OCI-LY3 (cell line): ENCODE measurements around the gene RNU2-63P.

Source experiments
- H2AFZ ChIP-seq: fragments of 200-600, 300-600 bp; shearing (Covaris generic); 2 replicates; pipeline ENCODE4 v1.6.0; 2014; ENCODE audit warnings: antibody characterized with exemption, low read depth, low read length
- H3K27ac ChIP-seq: fragments of 200-600, 300-600 bp; sonication (generic); 2 replicates; pipeline ENCODE4 v1.5.1; 2014; ENCODE audit warnings: mild to moderate bottlenecking, low read length, moderate library complexity, mixed read lengths
- H3K27me3 ChIP-seq: fragments of 200-600, 300-600 bp; sonication (generic); 2 replicates; pipeline ENCODE4 v1.6.1; 2014; ENCODE audit warnings: low read depth, low read length, mixed read lengths
- H3K36me3 ChIP-seq: fragments of 200-600, 300-600 bp; sonication (generic); replicated peaks from 2 replicates; pipeline ENCODE3; 2014; ENCODE audit warnings: low read depth, low read length, mixed read lengths
- H3K4me1 ChIP-seq: fragments of 300-600, 200-600 bp; sonication (generic); 2 replicates; pipeline ENCODE4 v1.6.1; 2014; ENCODE audit warnings: low read length, mixed read lengths
- H3K4me2 ChIP-seq: fragments of 200-600, 300-600 bp; sonication (generic); 2 replicates; pipeline ENCODE4 v1.6.1; 2014; ENCODE audit warnings: low read length, mixed read lengths
- H3K4me3 ChIP-seq: fragments of 300-600, 200-600 bp; sonication (generic); 2 replicates; pipeline ENCODE4 v1.5.1; 2014; ENCODE audit warnings: antibody characterized with exemption, mild to moderate bottlenecking, low read length, moderate library complexity
- H3K79me2 ChIP-seq: fragments of 300-600, 200-600 bp; shearing (Covaris generic); 2 replicates; pipeline ENCODE4 v1.6.1; 2014; ENCODE audit warnings: mild to moderate bottlenecking, low read length, mixed read lengths
- H3K9ac ChIP-seq: fragments of 300-600, 200-600 bp; shearing (Covaris generic); 2 replicates; pipeline ENCODE4 v1.6.0; 2014; ENCODE audit warnings: mild to moderate bottlenecking, low read length, moderate library complexity
- H3K9me3 ChIP-seq: fragments of 200-600, 300-600 bp; shearing (Covaris generic); 2 replicates; pipeline ENCODE4 v1.6.1; 2014; ENCODE audit warnings: low read length, mixed read lengths; ENCODE audit not compliant: insufficient read depth
- H4K20me1 ChIP-seq: fragments of 200-600, 300-600 bp; sonication (generic); 2 replicates; pipeline ENCODE4 v1.6.1; 2016; ENCODE audit warnings: low read length, mixed read lengths; ENCODE audit not compliant: insufficient read depth
- EZH2phosphoT487 ChIP-seq: fragments of 200-600 bp; shearing (Covaris generic); IDR thresholded peaks from 2 replicates; pipeline ENCODE4 v1.6.1; 2018; ENCODE audit warnings: antibody characterized with exemption, mixed run types, low read depth
- TF ChIP-seq, protein P1 (sequence below): fragments of 200-600, 300-600 bp; sonication (generic); IDR thresholded peaks from 2 replicates; pipeline ENCODE4 v1.5.1; 2014; ENCODE audit warnings: antibody characterized with exemption, low read length, low read depth

The RNU2-63P gene

DNA sequence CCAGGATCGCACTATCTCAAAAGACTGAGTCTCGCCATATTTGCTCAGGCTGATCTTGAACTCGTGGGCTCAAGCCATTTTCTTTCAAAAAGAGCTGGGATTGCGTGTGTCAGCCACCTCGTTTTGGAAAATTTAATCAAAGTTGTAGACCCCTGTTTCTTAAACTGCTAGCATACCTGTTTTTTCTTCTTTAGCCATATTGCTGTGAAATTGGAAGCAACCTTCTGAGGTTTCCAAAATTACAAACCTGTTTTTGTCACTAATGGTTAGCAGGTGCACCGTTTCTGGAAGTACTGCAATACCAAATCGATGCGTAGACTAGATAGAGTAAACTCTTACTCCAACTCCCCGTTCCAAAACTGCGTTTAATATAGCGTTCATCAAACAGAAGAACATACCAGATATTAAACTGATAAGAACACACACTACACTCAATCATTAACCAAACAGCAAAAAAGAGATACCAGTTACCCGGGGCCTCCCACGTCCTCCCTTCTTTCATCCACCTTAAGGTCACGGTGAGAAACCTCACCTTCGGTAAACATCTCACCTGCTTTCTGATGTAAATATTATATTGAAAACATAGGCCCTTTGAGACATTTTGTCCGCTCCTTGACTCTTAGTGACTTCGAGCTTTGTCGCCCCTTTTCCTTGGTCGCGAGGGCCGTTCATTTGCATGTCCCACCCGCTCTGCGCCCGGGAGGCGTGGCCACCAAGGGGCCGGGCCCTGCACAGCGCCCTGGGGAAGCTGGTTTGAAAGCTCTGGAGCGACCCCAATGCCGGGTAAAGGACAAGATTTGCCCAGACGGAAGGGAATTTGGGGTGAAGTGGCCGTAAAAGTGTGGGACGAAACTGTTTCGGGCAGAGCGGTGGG lies at the start of gene RNU2-63P:
Gene RNU2-63P, minus strand, starts transcription at position 462 of the 874 bp plus-strand sequence.
- Histone ChIP-seq H3K4me3 (peak within 1 kb of the TSS; percentile 91), H3K4me2 (peak within 1 kb of the TSS; percentile 94), H3K27me3 (no peaks in the 10 kb centered on the region), H3K79me2 (no peaks in the 10 kb centered on the region), H2AFZ (peak within 1 kb of the TSS; percentile 98), H3K9ac (peak within 1 kb of the TSS; percentile 85), H3K36me3 (no peaks in the 10 kb centered on the region), H3K9me3 (no peaks in the 10 kb centered on the region), H4K20me1 (no peaks in the 10 kb centered on the region), H3K4me1 (peaks cover 13% of the 10 kb centered on the region), H3K27ac (peak within 1 kb of the TSS; percentile 72)
- TF ChIP-seq EZH2phosphoT487 = no peak
- TF ChIP-seq, protein P1, sequence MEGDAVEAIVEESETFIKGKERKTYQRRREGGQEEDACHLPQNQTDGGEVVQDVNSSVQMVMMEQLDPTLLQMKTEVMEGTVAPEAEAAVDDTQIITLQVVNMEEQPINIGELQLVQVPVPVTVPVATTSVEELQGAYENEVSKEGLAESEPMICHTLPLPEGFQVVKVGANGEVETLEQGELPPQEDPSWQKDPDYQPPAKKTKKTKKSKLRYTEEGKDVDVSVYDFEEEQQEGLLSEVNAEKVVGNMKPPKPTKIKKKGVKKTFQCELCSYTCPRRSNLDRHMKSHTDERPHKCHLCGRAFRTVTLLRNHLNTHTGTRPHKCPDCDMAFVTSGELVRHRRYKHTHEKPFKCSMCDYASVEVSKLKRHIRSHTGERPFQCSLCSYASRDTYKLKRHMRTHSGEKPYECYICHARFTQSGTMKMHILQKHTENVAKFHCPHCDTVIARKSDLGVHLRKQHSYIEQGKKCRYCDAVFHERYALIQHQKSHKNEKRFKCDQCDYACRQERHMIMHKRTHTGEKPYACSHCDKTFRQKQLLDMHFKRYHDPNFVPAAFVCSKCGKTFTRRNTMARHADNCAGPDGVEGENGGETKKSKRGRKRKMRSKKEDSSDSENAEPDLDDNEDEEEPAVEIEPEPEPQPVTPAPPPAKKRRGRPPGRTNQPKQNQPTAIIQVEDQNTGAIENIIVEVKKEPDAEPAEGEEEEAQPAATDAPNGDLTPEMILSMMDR = no peak

GRCh38 chr2:88061295-88061694 lies 44.9 kb upstream of the RNU2-63P start:
- no peaks in the 10 kb centered on the region for H3K9me3 ChIP-seq
- no peaks in the 10 kb centered on the region for H3K79me2 ChIP-seq
- H3K4me2 ChIP-seq = no peak overlapping the region
- H3K27ac ChIP-seq = no peak overlapping the region
- no peak overlapping the region for H3K9ac ChIP-seq
- no peak overlapping the region for H3K4me3 ChIP-seq
- no peak overlapping the region for H2AFZ ChIP-seq
- TF ChIP-seq, protein P1 = no peak
- TF ChIP-seq EZH2phosphoT487 = no peak
- no peaks in the 10 kb centered on the region for H3K27me3 ChIP-seq
- H3K4me1 ChIP-seq = peaks cover 11% of the 10 kb centered on the region
- H3K36me3 ChIP-seq = no peaks in the 10 kb centered on the region
- H4K20me1 ChIP-seq = no peaks in the 10 kb centered on the region

DNA sequence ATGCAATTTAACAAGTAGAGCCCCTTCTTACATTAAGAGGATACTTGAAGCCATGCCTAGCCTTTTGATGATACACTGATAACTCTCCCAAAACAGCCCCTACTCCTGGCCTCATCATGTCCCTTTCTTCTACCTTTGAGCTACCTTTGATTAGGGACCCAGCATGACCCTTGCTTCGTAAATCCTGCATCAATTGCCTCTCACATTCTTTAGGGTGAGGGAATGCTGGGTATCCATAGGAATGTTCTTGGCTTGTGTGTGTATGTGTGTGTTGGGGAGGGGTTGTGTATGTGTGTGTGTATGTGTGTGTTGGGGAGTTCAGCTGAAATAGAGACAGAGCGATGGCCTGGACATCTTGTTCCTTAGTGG lies 44.5 kb upstream of the RNU2-63P start:
- H3K9me3 ChIP-seq = no peaks in the 10 kb centered on the region

More for the DNA sequence above, 44.5 kb upstream of the RNU2-63P start:
- TF ChIP-seq, protein P1 = no peak
- TF ChIP-seq EZH2phosphoT487 = no peak
- Histone ChIP-seq H3K27ac (no peak overlapping the region), H2AFZ (no peak overlapping the region), H4K20me1 (no peaks in the 10 kb centered on the region), H3K4me2 (no peak overlapping the region), H3K27me3 (no peaks in the 10 kb centered on the region), H3K9ac (no peak overlapping the region), H3K79me2 (no peaks in the 10 kb centered on the region), H3K4me3 (no peak overlapping the region), H3K36me3 (no peaks in the 10 kb centered on the region), H3K4me1 (peaks cover 15% of the 10 kb centered on the region)
